Kidney epithelial cell (primary cell): ENCODE data around the gene SMTNL1. TPM values are rescaled to one million over a fixed set of nuclear protein-coding genes. Genes with fewer than 3 reads are reported as not detected.

Experiments
- DNase-seq: peaks from one replicate; pipeline ENCODE4 v3.0.0-alpha.2; 2010; ENCODE audit warnings: low read depth
- H3K27me3 ChIP-seq: 2 replicates; pipeline ENCODE4 v1.6.0; 2011; ENCODE audit warnings: low read length; ENCODE audit not compliant: control insufficient read depth, insufficient read depth
- H3K36me3 ChIP-seq: 2 replicates; pipeline ENCODE4 v1.5.1; 2011; ENCODE audit warnings: low read length; ENCODE audit not compliant: control insufficient read depth, insufficient read depth
- H3K4me3 ChIP-seq: 2 replicates; pipeline ENCODE4 v1.5.1; 2011; ENCODE audit warnings: low read depth, mild to moderate bottlenecking, control low read depth, low read length
- CTCF ChIP-seq: IDR thresholded peaks from 2 replicates; pipeline ENCODE4 v1.5.1; 2011; ENCODE audit warnings: mild to moderate bottlenecking, moderate library complexity, low read length, control low read depth, inconsistent platforms; ENCODE audit not compliant: insufficient read depth, poor library complexity, severe bottlenecking
- total RNA-seq: library from RNA; depleted of rRNA; stranded (reverse); fragments of >200 nt; gene quantifications from 2 replicates; pipeline ENCODE4 v1.2.3, GENCODE V29; 2015

The SMTNL1 gene
- total RNA-seq, 1 donor from 2014 or later, result not detected

- peak overlapping the region; percentile 18 for H3K4me3 ChIP-seq
- H3K36me3 ChIP-seq, result no peaks in the 10 kb centered on the region
- no peak for DNase-seq
- H3K27me3 ChIP-seq, result no peaks in the 10 kb centered on the region
- no peak for TF ChIP-seq CTCF
Observed at GRCh38 chr11:57566005-57566904, 28.9 kb downstream of the SMTNL1 start.

- no peak for TF ChIP-seq CTCF
- DNase-seq, result no peak
- no peaks in the 10 kb centered on the region for H3K36me3 ChIP-seq
- peak overlapping the region; percentile 77 for H3K4me3 ChIP-seq
- H3K27me3 ChIP-seq, result no peaks in the 10 kb centered on the region
Observed at GRCh38 chr11:57566905-57567514, 29.6 kb downstream of the SMTNL1 start.

GRCh38 chr11:57567515-57568329, 30.3 kb downstream of the SMTNL1 start, which contains the start of gene UBE2L6:
Gene UBE2L6, minus strand, starts transcription at chr11:57567672. Its CDS starts 61 bp downstream, at chr11:57567611.
- Histone ChIP-seq H3K27me3 (no peaks in the 10 kb centered on the region), H3K4me3 (peak within 1 kb of the TSS; percentile 77), H3K36me3 (no peaks in the 10 kb centered on the region)
- TF ChIP-seq CTCF, result no peak
- DNase-seq, result no peak

- Histone ChIP-seq H3K4me3 (peak overlapping the region; percentile 77), H3K27me3 (no peaks in the 10 kb centered on the region), H3K36me3 (no peaks in the 10 kb centered on the region)
- TF ChIP-seq CTCF, result peak; percentile 94
- DNase-seq, result no peak
Observed at GRCh38 chr11:57568330-57568766, 31.0 kb downstream of the SMTNL1 start.

- TF ChIP-seq CTCF, result no peak
- Histone ChIP-seq H3K4me3 (no peak overlapping the region), H3K27me3 (no peaks in the 10 kb centered on the region), H3K36me3 (no peaks in the 10 kb centered on the region)
- DNase-seq, result no peak
Observed at GRCh38 chr11:57571606-57572005, 34.2 kb downstream of the SMTNL1 start.
